Measurements from ENCODE around the gene SRF. TPM values are rescaled to one million over a fixed set of nuclear protein-coding genes. Genes with fewer than 3 reads are reported as not detected.

Gene SRF
- total RNA-seq, 1 experiment from 2014 or later: 25.8 TPM

- no peak overlapping the region for H3K4me3 ChIP-seq
- H3K9me3 ChIP-seq (replicated peaks): no peaks in the 10 kb centered on the region
- H3K27me3 ChIP-seq: no peaks in the 10 kb centered on the region
- DNase-seq: no peak
- H3K36me3 ChIP-seq: peaks cover 14% of the 10 kb centered on the region
- 0 out of 2 replicates have a peak, but pooled peaks cover 2% of the 10 kb centered on the region for H3K4me1 ChIP-seq
- H3K27ac ChIP-seq: no peak overlapping the region
Measured at GRCh38 chr6:43184268-43184985, 13.4 kb downstream of the SRF start.

- DNase-seq: no peak
- Histone ChIP-seq H3K4me1 (0 out of 2 replicates have a peak, but pooled peaks cover 2% of the 10 kb centered on the region), H3K9me3 (replicated peaks) (no peaks in the 10 kb centered on the region), H3K27ac (no peak overlapping the region), H3K4me3 (no peak overlapping the region), H3K27me3 (no peaks in the 10 kb centered on the region), H3K36me3 (peaks cover 14% of the 10 kb centered on the region)
Measured at GRCh38 chr6:43185391-43185985, 14.4 kb downstream of the SRF start.

DNA sequence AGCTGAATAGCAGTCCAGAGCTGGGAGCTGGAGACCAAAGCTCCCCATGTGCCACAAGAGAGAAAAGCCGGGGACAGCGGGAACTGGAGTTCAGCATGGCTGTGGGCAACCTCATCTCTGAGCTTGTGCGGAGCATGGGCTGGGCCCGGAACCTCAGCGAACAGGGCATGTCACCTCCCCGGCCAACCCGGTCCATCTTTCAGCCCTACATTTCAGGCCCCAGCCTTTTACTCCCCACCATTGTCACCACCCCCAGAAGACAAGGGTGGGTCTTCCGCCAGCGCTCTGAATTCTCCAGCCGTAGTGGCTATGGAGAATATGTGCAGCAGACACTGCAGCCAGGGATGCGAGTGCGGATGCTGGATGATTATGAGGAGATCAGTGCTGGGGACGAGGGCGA, 14.9 kb downstream of the SRF start:
- Histone ChIP-seq H3K4me1 (0 out of 2 replicates have a peak, but pooled peaks cover 2% of the 10 kb centered on the region), H3K36me3 (peaks cover 11% of the 10 kb centered on the region), H3K27me3 (no peaks in the 10 kb centered on the region), H3K27ac (no peak overlapping the region), H3K4me3 (no peak overlapping the region), H3K9me3 (replicated peaks) (no peaks in the 10 kb centered on the region)
- no peak for DNase-seq

- no peaks in the 10 kb centered on the region for H3K27me3 ChIP-seq
- DNase-seq: no peak
- no peaks in the 10 kb centered on the region for H3K9me3 ChIP-seq (replicated peaks)
- H3K4me3 ChIP-seq: no peak overlapping the region
- H3K4me1 ChIP-seq: no peaks in the 10 kb centered on the region
- H3K36me3 ChIP-seq: peaks cover 11% of the 10 kb centered on the region
- no peak overlapping the region for H3K27ac ChIP-seq
Measured at GRCh38 chr6:43186706-43187105, 15.6 kb downstream of the SRF start.

GRCh38 chr6:43187821-43188220, 16.8 kb downstream of the SRF start:
- DNase-seq: no peak
- Histone ChIP-seq H3K4me3 (no peak overlapping the region), H3K27ac (no peak overlapping the region), H3K9me3 (replicated peaks) (no peaks in the 10 kb centered on the region), H3K27me3 (no peaks in the 10 kb centered on the region), H3K36me3 (peaks cover 11% of the 10 kb centered on the region), H3K4me1 (no peaks in the 10 kb centered on the region)

- H3K36me3 ChIP-seq: peaks cover 14% of the 10 kb centered on the region
- no peak overlapping the region for H3K4me3 ChIP-seq
Measured at GRCh38 chr6:43188426-43188825, 17.4 kb downstream of the SRF start.

GRCh38 chr6:43189776-43190304, 18.8 kb downstream of the SRF start:
- no peak for DNase-seq
- Histone ChIP-seq H3K9me3 (replicated peaks) (no peaks in the 10 kb centered on the region), H3K4me3 (no peak overlapping the region), H3K27ac (no peak overlapping the region), H3K4me1 (no peaks in the 10 kb centered on the region), H3K36me3 (peaks cover 18% of the 10 kb centered on the region), H3K27me3 (no peaks in the 10 kb centered on the region)

More at GRCh38 chr6:43188426-43188825, 17.4 kb downstream of the SRF start:
- Histone ChIP-seq H3K4me1 (no peaks in the 10 kb centered on the region), H3K27ac (no peak overlapping the region), H3K9me3 (replicated peaks) (no peaks in the 10 kb centered on the region), H3K27me3 (no peaks in the 10 kb centered on the region)
- DNase-seq: no peak

GRCh38 chr6:43192911-43193310, 21.8 kb downstream of the SRF start:
- Histone ChIP-seq H3K4me1 (no peaks in the 10 kb centered on the region), H3K27ac (no peak overlapping the region), H3K36me3 (peaks cover 10% of the 10 kb centered on the region; the same call in 1 of the 2 replicates), H3K9me3 (replicated peaks) (no peaks in the 10 kb centered on the region), H3K4me3 (no peak overlapping the region), H3K27me3 (no peaks in the 10 kb centered on the region)
- no peak for DNase-seq

- Histone ChIP-seq H3K36me3 (peaks cover 10% of the 10 kb centered on the region; the same call in 1 of the 2 replicates), H3K27me3 (no peaks in the 10 kb centered on the region), H3K9me3 (replicated peaks) (no peaks in the 10 kb centered on the region), H3K27ac (no peak overlapping the region), H3K4me3 (no peak overlapping the region), H3K4me1 (no peaks in the 10 kb centered on the region)
- no peak for DNase-seq
Measured at GRCh38 chr6:43193929-43194328, 22.9 kb downstream of the SRF start.

DNA sequence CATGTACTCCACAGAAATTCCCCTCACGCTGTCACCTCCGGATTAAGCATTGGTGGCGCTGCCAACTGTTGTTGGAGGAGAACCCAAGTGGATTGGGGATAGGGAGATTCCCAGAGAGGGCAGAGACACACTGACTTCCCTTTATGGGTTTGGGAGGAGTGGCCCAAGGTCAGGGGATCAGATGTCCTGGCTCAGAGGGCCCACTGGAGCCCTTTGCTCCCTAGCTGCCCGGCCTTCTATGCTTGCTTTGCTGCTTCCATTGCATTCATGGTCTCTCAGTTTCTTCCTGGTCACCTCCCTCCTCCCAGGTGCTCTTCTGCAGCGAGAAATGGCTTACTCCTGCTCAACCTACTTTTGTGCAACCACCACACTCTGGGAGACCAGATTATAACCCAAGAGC, 25.3 kb downstream of the SRF start:
- no peaks in the 10 kb centered on the region for H3K9me3 ChIP-seq (replicated peaks)
- H3K36me3 ChIP-seq: peaks cover 10% of the 10 kb centered on the region; the same call in 1 of the 2 replicates
- H3K4me3 ChIP-seq: no peak overlapping the region
- no peak overlapping the region for H3K27ac ChIP-seq
- no peaks in the 10 kb centered on the region for H3K27me3 ChIP-seq
- H3K4me1 ChIP-seq: no peaks in the 10 kb centered on the region
- no peak for DNase-seq

DNA sequence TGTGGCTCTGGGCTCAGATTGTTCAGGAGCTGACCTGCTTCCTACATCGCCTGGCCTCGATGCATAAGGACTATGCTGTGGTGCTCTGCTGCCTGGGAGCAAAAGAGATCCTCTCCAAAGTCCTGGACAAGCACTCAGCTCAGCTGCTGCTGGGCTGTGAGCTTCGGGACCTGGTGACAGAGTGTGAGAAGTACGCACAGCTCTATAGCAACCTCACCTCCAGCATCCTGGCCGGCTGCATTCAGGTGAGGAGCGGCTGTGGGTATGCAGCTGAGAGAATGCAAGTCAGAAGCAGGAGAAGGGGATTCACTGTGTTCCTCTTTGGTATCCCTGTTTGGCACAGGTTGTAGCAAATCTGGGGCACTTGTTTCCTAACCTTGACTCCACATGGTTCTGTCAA, 28.8 kb downstream of the SRF start:
- H3K27ac ChIP-seq: no peak overlapping the region
- H3K4me1 ChIP-seq: no peaks in the 10 kb centered on the region
- H3K27me3 ChIP-seq: no peaks in the 10 kb centered on the region
- H3K9me3 ChIP-seq (replicated peaks): no peaks in the 10 kb centered on the region
- no peak overlapping the region for H3K4me3 ChIP-seq
- no peak for DNase-seq
- peaks cover 3% of the 10 kb centered on the region; the same call in 1 of the 2 replicates for H3K36me3 ChIP-seq

DNA sequence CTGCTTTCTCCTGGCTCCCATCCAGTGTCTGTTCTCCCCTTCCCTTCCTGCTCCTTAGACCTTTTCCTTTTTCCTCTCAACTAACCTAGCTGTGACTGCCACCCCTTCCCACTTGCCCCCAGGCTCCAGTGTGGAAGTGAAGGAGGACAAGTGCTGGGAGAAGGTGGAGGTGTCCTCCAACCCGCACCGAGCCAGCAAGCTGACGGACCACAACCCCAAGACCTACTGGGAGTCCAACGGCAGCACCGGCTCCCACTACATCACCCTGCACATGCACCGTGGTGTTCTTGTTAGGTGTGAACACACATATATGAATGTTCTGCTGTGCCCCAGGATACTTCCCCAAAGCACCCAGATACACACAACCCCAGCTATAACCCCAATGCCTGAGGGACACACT, 29.5 kb downstream of the SRF start:
- no peaks in the 10 kb centered on the region for H3K4me1 ChIP-seq
- H3K27me3 ChIP-seq: no peaks in the 10 kb centered on the region
- H3K27ac ChIP-seq: no peak overlapping the region
- H3K4me3 ChIP-seq: no peak overlapping the region
- no peak for DNase-seq
- no peaks in the 10 kb centered on the region for H3K9me3 ChIP-seq (replicated peaks)
- peaks cover 3% of the 10 kb centered on the region; the same call in 1 of the 2 replicates for H3K36me3 ChIP-seq

DNA sequence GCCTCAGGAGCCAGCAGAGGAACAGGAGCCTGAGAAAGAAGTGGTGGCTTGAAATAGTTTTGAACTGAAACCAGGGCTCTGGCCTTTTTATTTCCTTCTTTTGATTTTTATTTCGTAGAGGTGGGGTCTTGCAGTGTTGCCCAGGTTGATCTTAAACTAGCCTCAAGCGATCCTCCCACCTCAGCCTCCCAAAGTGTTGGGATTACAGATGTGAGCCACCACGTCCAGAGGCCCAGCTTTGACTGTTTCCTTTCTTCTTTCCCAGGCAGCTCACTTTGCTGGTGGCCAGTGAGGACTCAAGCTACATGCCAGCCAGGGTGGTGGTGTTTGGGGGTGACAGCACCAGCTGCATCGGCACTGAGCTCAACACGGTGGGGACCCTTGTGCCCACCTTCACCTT, 31.4 kb downstream of the SRF start:
- H3K9me3 ChIP-seq (replicated peaks): no peaks in the 10 kb centered on the region
- H3K27me3 ChIP-seq: no peaks in the 10 kb centered on the region
- H3K4me3 ChIP-seq: no peak overlapping the region
- H3K27ac ChIP-seq: no peak overlapping the region
- H3K4me1 ChIP-seq: no peaks in the 10 kb centered on the region
- DNase-seq: no peak
- H3K36me3 ChIP-seq: no peaks in the 10 kb centered on the region; the same call in 1 of the 2 replicates

DNA sequence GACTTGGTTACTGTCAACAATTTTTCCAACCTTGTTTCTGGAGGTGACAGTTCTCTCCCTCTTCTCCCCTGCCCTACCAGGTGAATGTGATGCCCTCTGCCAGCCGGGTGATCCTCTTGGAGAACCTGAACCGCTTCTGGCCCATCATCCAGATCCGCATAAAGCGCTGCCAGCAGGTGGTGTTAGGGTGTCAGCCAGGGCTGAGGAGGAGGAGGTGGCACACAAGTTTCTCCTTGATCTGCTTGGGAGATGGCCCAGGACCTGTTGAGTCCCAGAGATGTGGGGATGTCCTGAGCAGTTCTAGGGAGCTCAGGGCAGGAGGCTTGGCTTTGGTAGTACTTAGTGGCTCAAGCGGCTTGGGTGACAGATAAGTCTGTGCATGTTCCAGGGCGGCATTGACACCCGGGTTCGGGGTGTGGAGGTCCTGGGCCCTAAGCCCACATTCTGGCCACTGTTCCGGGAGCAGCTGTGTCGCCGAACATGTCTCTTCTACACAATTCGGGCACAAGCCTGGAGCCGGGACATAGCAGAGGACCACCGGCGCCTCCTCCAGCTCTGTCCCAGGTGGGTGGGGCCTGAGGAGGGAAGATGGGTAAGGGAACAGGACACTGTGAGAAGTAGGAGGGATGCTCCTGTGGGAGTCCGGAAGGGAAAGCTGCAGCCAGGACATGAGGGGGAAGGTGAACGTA, 32.1 kb downstream of the SRF start:
- H3K36me3 ChIP-seq: peaks cover 4% of the 10 kb centered on the region; the same call in 1 of the 2 replicates
- H3K27me3 ChIP-seq: no peaks in the 10 kb centered on the region
- no peak overlapping the region for H3K27ac ChIP-seq
- no peak overlapping the region for H3K4me3 ChIP-seq
- H3K4me1 ChIP-seq: no peaks in the 10 kb centered on the region
- no peaks in the 10 kb centered on the region for H3K9me3 ChIP-seq (replicated peaks)
- no peak for DNase-seq

- H3K9me3 ChIP-seq (replicated peaks): no peaks in the 10 kb centered on the region
- H3K27me3 ChIP-seq: no peaks in the 10 kb centered on the region
- no peak for DNase-seq
- no peak overlapping the region for H3K27ac ChIP-seq
- H3K4me3 ChIP-seq: no peak overlapping the region
- H3K4me1 ChIP-seq: no peaks in the 10 kb centered on the region
- peaks cover 4% of the 10 kb centered on the region; the same call in 1 of the 2 replicates for H3K36me3 ChIP-seq
Measured at GRCh38 chr6:43203718-43204095, 32.6 kb downstream of the SRF start.
